HG02852 (cell line): ENCODE results near the gene TBC1D8.

Experiments
- ATAC-seq: cut with Tn5 transposase; IDR thresholded peaks from one replicate; pipeline ENCODE4 v1.9.1; 2021; ENCODE audit warnings: mild to moderate bottlenecking, moderate library complexity; ENCODE audit not compliant: unreplicated experiment

Gene TBC1D8

GRCh38 chr2:100962366-100963025 is 188.7 kb downstream of the TBC1D8 start:
- ATAC-seq = no peak

GRCh38 chr2:100960688-100961087 is 190.5 kb downstream of the TBC1D8 start:
- no peak for ATAC-seq

- ATAC-seq = no peak
Observed at GRCh38 chr2:100959225-100959880, 191.8 kb downstream of the TBC1D8 start.

DNA sequence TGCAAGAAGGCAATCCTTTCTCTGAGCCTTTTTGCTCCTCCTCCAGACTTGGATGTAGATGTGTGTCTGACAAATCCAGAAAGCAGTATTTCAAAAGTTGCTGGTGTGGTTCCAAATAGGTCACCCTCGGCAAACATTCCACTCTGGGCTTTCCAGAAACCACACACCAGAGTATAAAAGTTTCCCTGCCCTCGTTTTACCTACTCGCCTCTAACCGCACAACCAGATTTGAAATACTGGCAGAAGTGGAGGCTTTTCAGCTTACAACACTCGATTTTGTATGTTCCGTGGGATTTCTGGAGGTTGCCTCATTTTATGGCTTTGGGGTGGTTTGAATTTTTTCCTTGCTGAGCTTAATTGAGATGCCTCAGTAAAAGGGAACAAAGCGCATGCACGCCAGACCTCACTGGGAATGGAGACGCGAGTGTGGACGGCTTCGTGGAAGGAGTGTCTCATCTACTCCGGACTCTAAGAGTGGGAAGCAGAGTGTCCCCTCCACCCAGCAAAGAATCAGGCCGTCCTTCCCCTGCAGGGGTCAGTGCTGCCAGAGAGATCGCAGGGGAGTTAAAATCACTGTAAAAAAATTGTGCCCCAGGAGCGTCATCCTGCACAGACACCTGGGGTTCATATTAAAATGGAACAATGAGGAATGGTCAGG is 193.1 kb downstream of the TBC1D8 start:
- no peak for ATAC-seq
